Prostate gland (tissue), 2 donors: ENCODE measurements around the gene DLGAP4. TPM values are rescaled to one million over a fixed set of nuclear protein-coding genes. Genes with fewer than 3 reads are reported as not detected.
A peak's percentile ranks its signal among the peaks of the same experiment; 100 is the strongest.

ENCODE experiments used
- DNase-seq: peaks from one replicate; pipeline ENCODE4 v3.0.0-alpha.2; 2019; ENCODE audit warnings: low spot score
- H3K27ac ChIP-seq, 2 donors: fragments of 200-600 bp; sonication (generic); 2 replicates each; pipeline ENCODE4 v1.5.1; 2017 to 2019
- H3K27me3 ChIP-seq: fragments of 200-600 bp; sonication (generic); replicated peaks from 2 replicates; pipeline ENCODE4 v1.5.1; 2019; ENCODE audit not compliant: insufficient read depth
- H3K36me3 ChIP-seq, 2 donors: fragments of 200-600 bp; sonication (generic); 1 replicate in 1 of 2; 2 replicates in 1 of 2; pipeline versions ENCODE4 v1.5.1 to v1.8.1; 2017 to 2019
- H3K4me1 ChIP-seq: fragments of 200-600 bp; sonication (generic); replicated peaks from 2 replicates; pipeline ENCODE4 v1.5.1; 2019
- H3K4me3 ChIP-seq, 2 donors: fragments of 200-600 bp; sonication (generic); 2 replicates each; pipeline ENCODE4 v1.5.1; 2017 to 2019
- H3K9me3 ChIP-seq: fragments of 200-600 bp; sonication (generic); 2 replicates; pipeline ENCODE4 v1.5.1; 2017
- POLR2A ChIP-seq: fragments of 450-650 bp; IDR thresholded peaks from one replicate; pipeline ENCODE4 v1.6.1; 2016; ENCODE audit warnings: antibody characterized with exemption, mild to moderate bottlenecking
- POLR2AphosphoS5 ChIP-seq: sonication (generic); formaldehyde crosslinking; IDR thresholded peaks from one replicate; pipeline ENCODE4 v1.6.1; 2017; ENCODE audit warnings: antibody characterized with exemption
- WGBS: methylation state at CpG from one replicate; pipeline ENCODE4 v1.1.5; 2018; 5-methylcytosine and 5-hydroxymethylcytosine counted together
- intact Hi-C: fragments of 100-400 bp; cut with DNase I; formaldehyde crosslinking; loops from one replicate; pipeline ENCODE4 v1.14.2; 2022
- total RNA-seq, 2 donors: library from RNA; depleted of rRNA; stranded (reverse); fragments of >200 nt; gene quantifications; one replicate each; pipeline ENCODE4 v1.1.0, GENCODE V29; 2016
- TF ChIP-seq, protein P1 (sequence below), 4 experiments: fragments of 200-600 bp in 2 of 4; fragments of 450-650 bp in 2 of 4; sonication (generic) in 2 of 4; IDR thresholded peaks; 1 replicate in 3 of 4; 2 replicates in 1 of 4; pipeline ENCODE4 v1.5.1; 2016 to 2019; ENCODE audit warnings: antibody characterized with exemption in 4 of 4, mild to moderate bottlenecking in 2 of 4, moderate library complexity in 2 of 4

The DLGAP4 gene
- total RNA-seq, 2 donors from 2014 or later, result 38.0 to 104 TPM

DNA sequence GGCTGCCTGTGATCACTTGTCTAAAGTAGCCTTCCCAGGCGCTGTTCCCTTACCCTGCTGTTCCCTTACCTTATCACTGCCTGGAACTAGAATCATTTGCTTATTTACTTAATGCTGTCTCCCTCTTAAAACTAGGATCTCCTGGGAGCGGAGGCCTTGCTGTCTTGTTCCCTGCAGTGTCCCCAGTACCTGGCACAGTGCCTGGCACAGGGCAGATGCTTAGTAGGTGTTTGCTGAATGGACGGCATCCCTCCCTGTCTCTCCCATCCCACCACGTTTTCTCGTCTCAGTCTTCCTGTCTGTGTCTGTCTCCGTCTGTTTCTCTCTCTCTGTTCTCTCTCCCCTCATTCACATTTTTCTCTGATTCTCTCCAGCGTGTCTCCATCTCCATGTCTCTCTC lies 135.3 kb downstream of the DLGAP4 start:
- 59% methylated on average over 7 of the region's 7 CpGs for WGBS
- DNase-seq, result peak; percentile 27
- intact Hi-C loops, result loop anchor here (5.0 kb wide), 1 partner anchor 234 kb away; no protein-coding TSS in a partner anchor
- TF ChIP-seq POLR2A (no peak), POLR2AphosphoS5 (peak; percentile 28)
- no peaks in the 10 kb centered on the region for H3K27me3 ChIP-seq
- H3K9me3 ChIP-seq, result no peaks in the 10 kb centered on the region
- no peak overlapping the region for H3K4me3 ChIP-seq
- no peaks in the 10 kb centered on the region for H3K4me1 ChIP-seq
- H3K27ac ChIP-seq, result no peak overlapping the region
- no peaks in the 10 kb centered on the region for H3K36me3 ChIP-seq

DNA sequence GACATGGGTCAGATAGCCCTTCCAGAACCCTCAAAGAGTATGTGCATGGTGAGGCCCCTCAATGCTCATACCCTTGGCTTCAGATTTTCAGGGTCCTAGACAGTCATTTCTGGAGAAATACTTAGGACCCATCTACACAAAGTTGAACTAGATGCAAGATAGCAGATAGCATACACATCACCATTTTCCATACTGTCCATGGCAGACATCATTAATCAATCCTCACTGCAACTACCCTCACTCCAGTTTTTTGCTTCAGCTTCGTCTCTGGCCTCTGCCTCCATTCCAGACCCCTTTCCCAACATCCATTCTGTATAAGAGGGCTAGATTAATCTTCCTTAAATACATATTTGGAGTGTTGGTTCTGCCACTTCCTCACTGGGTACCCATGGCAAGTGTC lies 139.7 kb downstream of the DLGAP4 start:
- H3K4me3 ChIP-seq, result no peak overlapping the region
- intact Hi-C loops, result no loop called here
- H3K9me3 ChIP-seq, result no peaks in the 10 kb centered on the region
- H3K4me1 ChIP-seq, result no peaks in the 10 kb centered on the region
- no peaks in the 10 kb centered on the region for H3K27me3 ChIP-seq
- no peak for DNase-seq
- TF ChIP-seq POLR2AphosphoS5 (no peak), POLR2A (no peak)
- TF ChIP-seq, protein P1, sequence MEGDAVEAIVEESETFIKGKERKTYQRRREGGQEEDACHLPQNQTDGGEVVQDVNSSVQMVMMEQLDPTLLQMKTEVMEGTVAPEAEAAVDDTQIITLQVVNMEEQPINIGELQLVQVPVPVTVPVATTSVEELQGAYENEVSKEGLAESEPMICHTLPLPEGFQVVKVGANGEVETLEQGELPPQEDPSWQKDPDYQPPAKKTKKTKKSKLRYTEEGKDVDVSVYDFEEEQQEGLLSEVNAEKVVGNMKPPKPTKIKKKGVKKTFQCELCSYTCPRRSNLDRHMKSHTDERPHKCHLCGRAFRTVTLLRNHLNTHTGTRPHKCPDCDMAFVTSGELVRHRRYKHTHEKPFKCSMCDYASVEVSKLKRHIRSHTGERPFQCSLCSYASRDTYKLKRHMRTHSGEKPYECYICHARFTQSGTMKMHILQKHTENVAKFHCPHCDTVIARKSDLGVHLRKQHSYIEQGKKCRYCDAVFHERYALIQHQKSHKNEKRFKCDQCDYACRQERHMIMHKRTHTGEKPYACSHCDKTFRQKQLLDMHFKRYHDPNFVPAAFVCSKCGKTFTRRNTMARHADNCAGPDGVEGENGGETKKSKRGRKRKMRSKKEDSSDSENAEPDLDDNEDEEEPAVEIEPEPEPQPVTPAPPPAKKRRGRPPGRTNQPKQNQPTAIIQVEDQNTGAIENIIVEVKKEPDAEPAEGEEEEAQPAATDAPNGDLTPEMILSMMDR (IDR thresholded peaks at IDR 0.05), result no peak
- H3K36me3 ChIP-seq, result no peaks in the 10 kb centered on the region
- 97% methylated on average over 1 of the region's 1 CpG for WGBS
- H3K27ac ChIP-seq, result no peak overlapping the region

DNA sequence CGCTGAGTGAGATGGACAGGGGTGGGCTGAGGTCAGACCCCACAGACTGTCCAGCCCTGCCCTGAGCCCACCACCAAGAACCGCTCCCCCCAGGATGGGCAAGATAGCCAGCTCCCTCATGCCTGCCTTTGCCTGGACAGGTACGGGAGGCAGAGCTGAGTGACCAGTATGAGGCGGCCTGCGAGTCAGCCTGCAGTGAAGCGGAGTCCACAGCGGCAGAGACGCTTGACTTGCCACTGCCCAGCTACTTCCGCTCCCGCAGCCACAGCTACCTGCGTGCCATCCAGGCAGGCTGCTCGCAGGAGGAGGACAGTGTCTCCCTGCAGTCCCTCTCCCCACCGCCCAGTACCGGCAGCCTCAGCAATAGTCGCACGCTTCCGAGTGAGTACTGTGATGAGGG lies 140.4 kb downstream of the DLGAP4 start:
- WGBS, result 77% methylated on average over 17 of the region's 17 CpGs
- no peak overlapping the region for H3K27ac ChIP-seq
- DNase-seq, result no peak
- no peaks in the 10 kb centered on the region for H3K36me3 ChIP-seq
- no peak overlapping the region for H3K4me3 ChIP-seq
- H3K9me3 ChIP-seq, result no peaks in the 10 kb centered on the region
- intact Hi-C loops, result no loop called here
- no peaks in the 10 kb centered on the region for H3K4me1 ChIP-seq
- H3K27me3 ChIP-seq, result no peaks in the 10 kb centered on the region
- TF ChIP-seq, protein P1 (IDR thresholded peaks at IDR 0.05), result no peak
- TF ChIP-seq POLR2AphosphoS5 (no peak), POLR2A (no peak)

DNA sequence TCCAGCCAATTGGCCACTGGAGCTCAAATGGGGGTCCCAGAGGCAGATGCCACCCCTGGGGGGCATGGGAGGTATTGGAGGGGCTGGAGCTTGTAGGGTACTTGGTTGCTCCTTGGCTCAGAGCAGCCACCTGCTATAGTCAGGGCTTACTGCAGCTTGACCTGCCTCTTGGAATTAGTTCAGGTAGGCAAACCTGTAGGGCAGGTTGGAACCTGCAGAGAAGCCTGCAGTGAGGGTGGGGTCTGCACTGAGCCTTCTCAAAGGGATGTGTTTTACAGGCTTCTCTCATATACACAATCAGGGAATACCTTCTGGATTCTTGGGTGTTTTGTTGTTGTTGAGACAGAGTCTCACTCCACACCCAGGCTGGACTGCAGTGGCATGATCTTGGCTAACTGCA lies 141.0 kb downstream of the DLGAP4 start:
- no peaks in the 10 kb centered on the region for H3K9me3 ChIP-seq
- no peaks in the 10 kb centered on the region for H3K4me1 ChIP-seq
- no peaks in the 10 kb centered on the region for H3K27me3 ChIP-seq
- H3K4me3 ChIP-seq, result no peak overlapping the region
- TF ChIP-seq, protein P1 (IDR thresholded peaks at IDR 0.05), result peak in 1 of 4 experiments; percentile 9
- TF ChIP-seq POLR2A (no peak), POLR2AphosphoS5 (peak; percentile 24)
- H3K27ac ChIP-seq, result no peak overlapping the region
- intact Hi-C loops, result no loop called here
- peak; percentile 49 for DNase-seq
- H3K36me3 ChIP-seq, result no peaks in the 10 kb centered on the region

DNA sequence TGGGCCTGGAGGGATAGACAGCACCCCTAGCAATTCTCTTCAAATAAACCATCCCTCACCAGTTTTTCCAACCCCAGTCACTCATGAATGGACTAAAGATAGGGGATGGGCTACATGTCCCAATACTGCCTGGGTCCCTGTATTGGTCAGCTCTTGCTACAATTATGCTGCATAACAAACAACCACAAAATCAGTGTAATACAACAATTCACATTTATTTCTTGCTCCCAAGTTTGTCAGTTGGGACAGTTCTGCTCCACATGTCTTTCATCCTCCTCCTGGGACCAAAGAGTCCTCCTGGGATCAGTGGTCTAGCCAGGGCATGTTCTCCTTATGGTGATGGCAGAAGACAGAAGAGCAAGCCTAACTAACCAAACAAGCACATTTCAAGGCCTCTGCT lies 143.5 kb downstream of the DLGAP4 start:
- no peaks in the 10 kb centered on the region for H3K4me1 ChIP-seq
- H3K9me3 ChIP-seq, result no peaks in the 10 kb centered on the region
- H3K4me3 ChIP-seq, result no peak overlapping the region
- TF ChIP-seq, protein P1 (IDR thresholded peaks at IDR 0.05), result no peak
- no peak for TF ChIP-seq POLR2AphosphoS5
- TF ChIP-seq POLR2A, result no peak
- no peaks in the 10 kb centered on the region for H3K36me3 ChIP-seq
- intact Hi-C loops, result no loop called here
- DNase-seq, result no peak
- no peaks in the 10 kb centered on the region for H3K27me3 ChIP-seq
- H3K27ac ChIP-seq, result no peak overlapping the region
